ENCODE results near the gene AATF. TPM values are rescaled to one million over a fixed set of nuclear protein-coding genes. Genes with fewer than 3 reads are reported as not detected.

Gene AATF
- total RNA-seq, 1 donor from 2014 or later, result 42.8 TPM

DNA sequence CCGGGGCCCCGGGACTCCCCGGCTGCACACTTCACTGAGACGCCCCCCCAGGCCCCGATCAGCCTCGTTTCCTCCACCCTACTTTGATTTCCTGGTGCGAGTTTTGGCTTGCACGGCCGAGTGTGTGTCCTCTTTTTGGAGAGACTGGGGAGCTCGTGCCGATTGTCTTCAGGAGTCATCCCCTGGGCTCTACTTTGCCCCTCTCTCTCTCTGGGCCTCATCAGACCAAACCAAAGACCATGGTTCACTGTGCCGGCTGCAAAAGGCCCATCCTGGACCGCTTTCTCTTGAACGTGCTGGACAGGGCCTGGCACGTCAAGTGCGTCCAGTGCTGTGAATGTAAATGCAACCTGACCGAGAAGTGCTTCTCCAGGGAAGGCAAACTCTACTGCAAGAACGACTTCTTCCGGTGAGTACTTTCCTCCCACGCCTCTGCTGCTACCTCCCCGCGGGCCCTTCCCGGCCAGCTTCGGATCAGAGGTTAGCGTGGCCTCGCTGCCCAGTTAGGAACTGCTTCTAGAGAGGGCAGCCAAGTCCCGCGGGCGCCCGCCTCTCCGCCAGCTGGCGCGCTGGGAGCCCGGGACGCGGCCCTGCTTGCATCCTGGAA lies 10.7 kb upstream of the AATF start:
- Histone ChIP-seq H3K27me3 (peaks cover 100% of the 10 kb centered on the region), H3K4me3 (no peak overlapping the region), H3K4me1 (peaks cover 63% of the 10 kb centered on the region), H3K27ac (no peak overlapping the region), H3K9me3 (no peaks in the 10 kb centered on the region), H3K36me3 (no peaks in the 10 kb centered on the region)
- ATAC-seq, result no peak
- intact Hi-C loops (cut with DNase I), result no loop called here
- TF ChIP-seq, protein P1, sequence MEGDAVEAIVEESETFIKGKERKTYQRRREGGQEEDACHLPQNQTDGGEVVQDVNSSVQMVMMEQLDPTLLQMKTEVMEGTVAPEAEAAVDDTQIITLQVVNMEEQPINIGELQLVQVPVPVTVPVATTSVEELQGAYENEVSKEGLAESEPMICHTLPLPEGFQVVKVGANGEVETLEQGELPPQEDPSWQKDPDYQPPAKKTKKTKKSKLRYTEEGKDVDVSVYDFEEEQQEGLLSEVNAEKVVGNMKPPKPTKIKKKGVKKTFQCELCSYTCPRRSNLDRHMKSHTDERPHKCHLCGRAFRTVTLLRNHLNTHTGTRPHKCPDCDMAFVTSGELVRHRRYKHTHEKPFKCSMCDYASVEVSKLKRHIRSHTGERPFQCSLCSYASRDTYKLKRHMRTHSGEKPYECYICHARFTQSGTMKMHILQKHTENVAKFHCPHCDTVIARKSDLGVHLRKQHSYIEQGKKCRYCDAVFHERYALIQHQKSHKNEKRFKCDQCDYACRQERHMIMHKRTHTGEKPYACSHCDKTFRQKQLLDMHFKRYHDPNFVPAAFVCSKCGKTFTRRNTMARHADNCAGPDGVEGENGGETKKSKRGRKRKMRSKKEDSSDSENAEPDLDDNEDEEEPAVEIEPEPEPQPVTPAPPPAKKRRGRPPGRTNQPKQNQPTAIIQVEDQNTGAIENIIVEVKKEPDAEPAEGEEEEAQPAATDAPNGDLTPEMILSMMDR (IDR thresholded peaks at IDR 0.05), result no peak
- no peak for DNase-seq

- no peaks in the 10 kb centered on the region for H3K9me3 ChIP-seq
Measured at GRCh38 chr17:36938566-36939051, 10.1 kb upstream of the AATF start.

GRCh38 chr17:36939052-36939801 lies 9.5 kb upstream of the AATF start:
- intact Hi-C loops (cut with DNase I), result no loop called here
- Histone ChIP-seq H3K36me3 (no peaks in the 10 kb centered on the region), H3K27me3 (peaks cover 100% of the 10 kb centered on the region), H3K9me3 (no peaks in the 10 kb centered on the region), H3K4me3 (no peak overlapping the region), H3K4me1 (peaks cover 57% of the 10 kb centered on the region), H3K27ac (no peak overlapping the region)
- DNase-seq, result no peak
- no peak for ATAC-seq
- TF ChIP-seq, protein P1 (IDR thresholded peaks at IDR 0.05), result no peak

More at GRCh38 chr17:36938566-36939051, 10.1 kb upstream of the AATF start:
- DNase-seq, result no peak
- TF ChIP-seq, protein P1 (IDR thresholded peaks at IDR 0.05), result no peak
- intact Hi-C loops (cut with DNase I), result no loop called here
- H3K4me1 ChIP-seq, result peaks cover 63% of the 10 kb centered on the region
- H3K36me3 ChIP-seq, result no peaks in the 10 kb centered on the region
- no peak overlapping the region for H3K4me3 ChIP-seq
- H3K27ac ChIP-seq, result no peak overlapping the region
- ATAC-seq, result no peak
- peaks cover 100% of the 10 kb centered on the region for H3K27me3 ChIP-seq

DNA sequence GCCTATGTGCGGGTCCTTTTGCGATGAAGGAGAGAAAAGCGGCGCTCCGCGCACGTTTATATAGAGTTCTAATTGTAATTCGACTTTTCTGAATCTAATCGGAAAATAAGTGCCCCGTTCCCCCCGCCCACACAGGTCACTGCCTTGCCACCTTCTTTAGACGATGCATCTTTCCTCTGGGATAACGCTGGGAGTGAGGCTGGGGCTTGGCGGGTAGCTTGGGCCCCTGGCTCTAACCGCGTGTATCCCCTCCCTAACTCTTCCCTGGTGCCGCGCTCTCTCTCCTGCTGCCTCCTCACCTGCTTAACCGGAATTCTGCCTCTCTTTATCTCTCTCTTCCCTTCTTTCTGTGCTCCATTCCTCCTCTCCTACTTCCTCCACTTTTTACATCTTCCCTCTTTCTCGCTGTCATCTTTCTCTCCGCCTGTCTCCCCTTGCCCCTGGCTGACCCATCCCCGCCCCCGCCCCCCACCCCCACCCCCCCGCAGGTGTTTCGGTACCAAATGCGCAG lies 8.9 kb upstream of the AATF start:
- intact Hi-C loops (cut with DNase I), result no loop called here
- peaks cover 51% of the 10 kb centered on the region for H3K4me1 ChIP-seq
- no peak overlapping the region for H3K27ac ChIP-seq
- H3K36me3 ChIP-seq, result no peaks in the 10 kb centered on the region
- TF ChIP-seq, protein P1 (IDR thresholded peaks at IDR 0.05), result no peak
- no peaks in the 10 kb centered on the region for H3K9me3 ChIP-seq
- H3K27me3 ChIP-seq, result peaks cover 100% of the 10 kb centered on the region
- no peak for ATAC-seq
- H3K4me3 ChIP-seq, result no peak overlapping the region
- no peak for DNase-seq

DNA sequence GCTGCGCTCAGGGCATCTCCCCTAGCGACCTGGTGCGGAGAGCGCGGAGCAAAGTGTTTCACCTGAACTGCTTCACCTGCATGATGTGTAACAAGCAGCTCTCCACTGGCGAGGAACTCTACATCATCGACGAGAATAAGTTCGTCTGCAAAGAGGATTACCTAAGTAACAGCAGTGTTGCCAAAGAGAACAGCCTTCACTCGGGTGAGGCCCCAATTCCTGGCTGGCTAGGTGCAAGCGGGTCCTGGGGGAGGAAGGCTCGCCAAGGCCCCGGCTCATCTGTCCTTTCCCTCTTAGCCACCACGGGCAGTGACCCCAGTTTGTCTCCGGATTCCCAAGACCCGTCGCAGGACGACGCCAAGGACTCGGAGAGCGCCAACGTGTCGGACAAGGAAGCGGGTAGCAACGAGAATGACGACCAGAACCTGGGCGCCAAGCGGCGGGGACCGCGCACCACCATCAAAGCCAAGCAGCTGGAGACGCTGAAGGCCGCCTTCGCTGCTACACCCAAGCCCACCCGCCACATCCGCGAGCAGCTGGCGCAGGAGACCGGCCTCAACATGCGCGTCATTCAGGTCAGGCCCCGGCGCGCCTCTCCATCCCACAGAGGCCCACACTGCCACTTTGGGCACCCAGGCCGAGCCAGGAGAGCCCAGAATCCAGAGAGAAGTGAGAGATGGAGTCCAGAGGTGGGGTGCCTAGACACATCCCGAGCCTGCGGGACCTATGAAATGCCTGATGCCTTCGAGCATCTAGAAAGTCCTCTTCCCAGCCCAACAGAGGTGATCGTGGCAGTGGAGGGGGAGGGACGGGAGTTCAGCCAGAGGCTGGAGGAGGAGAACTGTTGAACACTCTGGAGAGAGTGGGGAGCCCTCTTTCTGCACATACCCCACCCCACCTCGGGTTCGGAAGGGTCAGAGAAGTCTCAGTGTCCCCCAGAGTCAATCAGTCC lies 8.2 kb upstream of the AATF start:
- no peak for ATAC-seq
- H3K27me3 ChIP-seq, result peaks cover 100% of the 10 kb centered on the region
- H3K27ac ChIP-seq, result no peak overlapping the region
- intact Hi-C loops (cut with DNase I), result no loop called here
- H3K9me3 ChIP-seq, result no peaks in the 10 kb centered on the region
- TF ChIP-seq, protein P1 (IDR thresholded peaks at IDR 0.05), result no peak
- no peaks in the 10 kb centered on the region for H3K36me3 ChIP-seq
- no peak overlapping the region for H3K4me3 ChIP-seq
- no peak for DNase-seq
- H3K4me1 ChIP-seq, result peaks cover 47% of the 10 kb centered on the region
